Measurements from ENCODE around the gene WRAP53. TPM values are rescaled to one million over a fixed set of nuclear protein-coding genes. Genes with fewer than 3 reads are reported as not detected.

WRAP53 gene
- total and polyA plus RNA-seq, 4 donors: 4.9 to 17.9 (median 15.5) TPM

DNA sequence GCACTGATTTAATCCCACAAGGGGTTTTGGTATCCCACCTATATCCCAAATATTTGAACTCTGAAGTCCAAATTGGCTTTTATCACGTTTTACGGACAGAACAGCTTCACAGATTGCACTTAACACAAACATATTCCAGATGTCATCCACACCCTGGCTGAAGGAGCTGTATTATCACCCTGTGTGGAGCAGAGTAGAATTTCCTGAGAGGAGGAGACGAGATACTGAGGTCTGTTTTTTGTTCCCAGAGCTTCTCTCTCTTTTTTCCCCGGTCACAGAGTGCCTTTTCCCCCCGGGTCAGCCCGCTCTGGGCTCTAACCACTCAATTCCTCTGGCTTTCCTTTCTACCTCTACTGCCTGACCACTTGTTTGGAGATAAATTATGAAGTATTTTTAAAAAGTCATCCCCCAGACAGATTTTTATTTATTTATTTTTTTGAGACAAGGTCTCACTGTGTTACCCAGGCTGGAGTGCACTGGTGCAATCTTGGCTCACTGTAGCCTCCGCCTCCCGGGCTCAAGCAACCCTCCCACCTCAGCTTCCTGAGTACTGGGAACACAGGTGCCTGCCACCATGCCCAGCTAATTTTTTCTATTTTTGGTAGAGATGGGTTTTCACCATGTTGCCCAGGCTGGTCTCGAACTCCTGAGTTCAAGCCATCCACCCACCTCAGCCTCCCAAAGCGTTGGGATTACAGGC is 59.9 kb downstream of the WRAP53 start:
- Histone ChIP-seq H3K4me1 (ENCODE audit: control insufficient read depth, insufficient read depth, low read length) (no peaks in the 10 kb centered on the region), H3K27ac (ENCODE audit: low read depth, low read length) (no peak overlapping the region), H3K4me3 (ENCODE audit: low read depth, low read length) (no peak overlapping the region), H3K9me3 (ENCODE audit: control insufficient read depth, insufficient read depth, low read length) (no peaks in the 10 kb centered on the region), H3K36me3 (ENCODE audit: control insufficient read depth, insufficient read depth, low read length) (no peaks in the 10 kb centered on the region), H3K27me3 (ENCODE audit: control insufficient read depth, insufficient read depth, low read length) (no peaks in the 10 kb centered on the region)
- peak in 1 of 6 donors; percentile 17 for DNase-seq (ENCODE audit: low read depth in 4 of 6, low spot score in 6 of 6)
- WGBS (ENCODE audit: insufficient coverage): no CpG with 5 or more reads among the region's 10 CpGs

DNA sequence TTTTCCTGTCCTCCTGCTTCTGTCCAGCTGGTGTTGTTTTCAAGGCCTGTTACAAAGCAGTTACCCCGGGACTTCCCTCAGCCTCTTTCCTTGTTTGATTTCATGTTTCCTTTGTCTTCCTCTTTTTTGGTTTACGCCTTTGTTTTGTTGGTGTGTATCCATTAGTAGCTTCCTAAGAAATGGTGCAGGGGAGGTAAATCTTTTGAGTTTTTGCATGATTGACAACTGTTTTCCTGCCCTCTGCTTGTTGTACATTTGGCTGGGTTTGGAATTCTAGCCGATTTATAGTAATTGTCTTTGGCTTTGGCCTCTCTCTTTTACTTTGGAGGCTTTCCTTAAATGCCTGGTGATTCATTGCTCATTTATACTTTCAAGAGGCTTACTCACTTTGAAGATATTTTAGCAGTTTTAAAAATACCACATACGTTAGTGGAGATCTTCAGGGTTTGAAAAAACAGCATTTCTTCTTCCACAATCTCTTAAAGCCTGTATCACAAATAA is 62.1 kb downstream of the WRAP53 start:
- no peak for DNase-seq (ENCODE audit: low read depth in 4 of 6, low spot score in 6 of 6)
- whole genome bisulfite sequencing (ENCODE audit: insufficient coverage): 83% methylated on average over 1 of the region's 4 CpGs
- no peaks in the 10 kb centered on the region for H3K9me3 ChIP-seq (ENCODE audit: control insufficient read depth, insufficient read depth, low read length)
- no peaks in the 10 kb centered on the region for H3K36me3 ChIP-seq (ENCODE audit: control insufficient read depth, insufficient read depth, low read length)
- no peak overlapping the region for H3K27ac ChIP-seq (ENCODE audit: low read depth, low read length)
- H3K4me1 ChIP-seq (ENCODE audit: control insufficient read depth, insufficient read depth, low read length): no peaks in the 10 kb centered on the region
- no peak overlapping the region for H3K4me3 ChIP-seq (ENCODE audit: low read depth, low read length)
- no peaks in the 10 kb centered on the region for H3K27me3 ChIP-seq (ENCODE audit: control insufficient read depth, insufficient read depth, low read length)

Other genes starting within 250 kb of the WRAP53 start
- 10 to 100 TPM; 11.2 to 25.7 TPM for gene FGF11, start 249.0 kb upstream of the WRAP53 start, total RNA-seq
- gene FGF11, start 249.0 kb upstream of the WRAP53 start, polyA plus RNA-seq (ENCODE audit: insufficient read length in 2 of 2): 10 to 100 TPM; 32.8 to 42.2 TPM
- gene CHRNB1, start 243.4 kb upstream of the WRAP53 start, total RNA-seq: 10 to 100 TPM; 19.1 to 25.9 TPM
- gene CHRNB1, start 243.4 kb upstream of the WRAP53 start, polyA plus RNA-seq (ENCODE audit: insufficient read length in 2 of 2): 10 to 100 TPM; 20.9 TPM
- 10 to 100 TPM; 19.8 to 32.6 TPM for gene ZBTB4, start 208.8 kb upstream of the WRAP53 start, total RNA-seq
- 10 to 100 TPM; 59.6 to 60.6 TPM for gene ZBTB4, start 208.8 kb upstream of the WRAP53 start, polyA plus RNA-seq (ENCODE audit: insufficient read length in 2 of 2)
- gene SLC35G6, start 207.0 kb upstream of the WRAP53 start, total RNA-seq: not detected
- gene SLC35G6, start 207.0 kb upstream of the WRAP53 start, polyA plus RNA-seq (ENCODE audit: insufficient read length in 2 of 2): 1 to 10 TPM in 1 of 2 donors, under 1 TPM in 1; 0.40 to 1.4 TPM
- 10 to 100 TPM; 50.3 to 61.9 TPM for gene POLR2A, start 204.1 kb upstream of the WRAP53 start, total RNA-seq
- 10 to 100 TPM; 90.9 to 92.7 TPM for gene POLR2A, start 204.1 kb upstream of the WRAP53 start, polyA plus RNA-seq (ENCODE audit: insufficient read length in 2 of 2)
- 10 to 100 TPM in 1 of 2 donors, 1 to 10 TPM in 1; 5.6 to 15.5 TPM for gene TNFSF12, start 139.4 kb upstream of the WRAP53 start, total RNA-seq
- 10 to 100 TPM; 23.5 to 31.4 TPM for gene TNFSF12, start 139.4 kb upstream of the WRAP53 start, polyA plus RNA-seq (ENCODE audit: insufficient read length in 2 of 2)
- gene TNFSF13, start 129.7 kb upstream of the WRAP53 start, total RNA-seq: 1 to 10 TPM; 1.8 to 4.9 TPM
- gene TNFSF13, start 129.7 kb upstream of the WRAP53 start, polyA plus RNA-seq (ENCODE audit: insufficient read length in 2 of 2): 1 to 10 TPM; 4.2 to 4.5 TPM
- gene SENP3, start 126.6 kb upstream of the WRAP53 start, total RNA-seq: 10 to 100 TPM; 50.1 to 71.5 TPM
- 10 to 100 TPM; 64.2 TPM for gene SENP3, start 126.6 kb upstream of the WRAP53 start, polyA plus RNA-seq (ENCODE audit: insufficient read length in 2 of 2)
- gene CD68, start 108.8 kb upstream of the WRAP53 start, total RNA-seq: 10 to 100 TPM; 13.3 to 44.6 TPM
- gene CD68, start 108.8 kb upstream of the WRAP53 start, polyA plus RNA-seq (ENCODE audit: insufficient read length in 2 of 2): 10 to 100 TPM; 48.9 to 52.1 TPM
- 10 to 100 TPM; 41.2 to 77.3 TPM for gene MPDU1, start 104.6 kb upstream of the WRAP53 start, total RNA-seq
- gene MPDU1, start 104.6 kb upstream of the WRAP53 start, polyA plus RNA-seq (ENCODE audit: insufficient read length in 2 of 2): 10 to 100 TPM; 92.6 to 96.7 TPM
- 1 to 10 TPM; 1.2 to 6.8 TPM for gene SOX15, start 98.4 kb upstream of the WRAP53 start, total RNA-seq
- 10 to 100 TPM; 15.2 to 17.2 TPM for gene SOX15, start 98.4 kb upstream of the WRAP53 start, polyA plus RNA-seq (ENCODE audit: insufficient read length in 2 of 2)
- gene FXR2, start 73.6 kb upstream of the WRAP53 start, total RNA-seq: 10 to 100 TPM; 35.4 to 59.3 TPM
- gene FXR2, start 73.6 kb upstream of the WRAP53 start, polyA plus RNA-seq (ENCODE audit: insufficient read length in 2 of 2): 10 to 100 TPM; 54.1 to 66.8 TPM
- 100 to 1,000 TPM in 1 of 2 donors, 10 to 100 TPM in 1; 33.5 to 124 TPM for gene SAT2, start 60.7 kb upstream of the WRAP53 start, total RNA-seq
- 100 to 1,000 TPM in 1 of 2 donors, 10 to 100 TPM in 1; 97.8 to 108 TPM for gene SAT2, start 60.7 kb upstream of the WRAP53 start, polyA plus RNA-seq (ENCODE audit: insufficient read length in 2 of 2)
- 1 to 10 TPM in 1 of 2 donors, under 1 TPM in 1; 0.20 to 1.5 TPM for gene SHBG, start 58.3 kb upstream of the WRAP53 start, total RNA-seq
- 1 to 10 TPM; 1.0 to 2.7 TPM for gene SHBG, start 58.3 kb upstream of the WRAP53 start, polyA plus RNA-seq (ENCODE audit: insufficient read length in 2 of 2)
- gene ATP1B2, start 37.6 kb upstream of the WRAP53 start, total RNA-seq: 10 to 100 TPM; 29.1 to 46.7 TPM
- 100 to 1,000 TPM; 301 to 332 TPM for gene ATP1B2, start 37.6 kb upstream of the WRAP53 start, polyA plus RNA-seq (ENCODE audit: insufficient read length in 2 of 2)
- gene TP53, start 987 bp upstream of the WRAP53 start, total RNA-seq: 10 to 100 TPM; 12.1 to 17.2 TPM
- 10 to 100 TPM; 32.3 to 36.8 TPM for gene TP53, start 987 bp upstream of the WRAP53 start, polyA plus RNA-seq (ENCODE audit: insufficient read length in 2 of 2)
- gene EFNB3, start 16.7 kb downstream of the WRAP53 start, total RNA-seq: 10 to 100 TPM; 18.7 to 39.9 TPM
- 100 to 1,000 TPM; 205 to 243 TPM for gene EFNB3, start 16.7 kb downstream of the WRAP53 start, polyA plus RNA-seq (ENCODE audit: insufficient read length in 2 of 2)
- 1 to 10 TPM; 1.3 to 2.8 TPM for gene DNAH2, start 29.3 kb downstream of the WRAP53 start, total RNA-seq
- 1 to 10 TPM; 3.1 to 3.2 TPM for gene DNAH2, start 29.3 kb downstream of the WRAP53 start, polyA plus RNA-seq (ENCODE audit: insufficient read length in 2 of 2)
- 10 to 100 TPM in 1 of 2 donors, 1 to 10 TPM in 1; 9.6 to 11.2 TPM for gene KDM6B, start 145.7 kb downstream of the WRAP53 start, total RNA-seq
- 10 to 100 TPM; 29.8 to 34.0 TPM for gene KDM6B, start 145.7 kb downstream of the WRAP53 start, polyA plus RNA-seq (ENCODE audit: insufficient read length in 2 of 2)
- gene TMEM88, start 166.6 kb downstream of the WRAP53 start, total RNA-seq: 10 to 100 TPM in 1 of 2 donors, 1 to 10 TPM in 1; 2.7 to 27.6 TPM
- gene TMEM88, start 166.6 kb downstream of the WRAP53 start, polyA plus RNA-seq (ENCODE audit: insufficient read length in 2 of 2): 10 to 100 TPM; 12.1 to 15.0 TPM
- 100 to 1,000 TPM in 1 of 2 donors, 10 to 100 TPM in 1; 46.4 to 167 TPM for gene NAA38, start 169.1 kb downstream of the WRAP53 start, total RNA-seq
- gene NAA38, start 169.1 kb downstream of the WRAP53 start, polyA plus RNA-seq (ENCODE audit: insufficient read length in 2 of 2): 100 to 1,000 TPM; 103 to 105 TPM
- gene CYB5D1, start 169.5 kb downstream of the WRAP53 start, total RNA-seq: 10 to 100 TPM in 1 of 2 donors, 1 to 10 TPM in 1; 8.2 to 21.9 TPM
- gene CYB5D1, start 169.5 kb downstream of the WRAP53 start, polyA plus RNA-seq (ENCODE audit: insufficient read length in 2 of 2): 10 to 100 TPM; 20.1 to 21.0 TPM
- gene CHD3, start 200.3 kb downstream of the WRAP53 start, total RNA-seq: 100 to 1,000 TPM in 1 of 2 donors, 10 to 100 TPM in 1; 87.0 to 100 TPM
- gene CHD3, start 200.3 kb downstream of the WRAP53 start, polyA plus RNA-seq (ENCODE audit: insufficient read length in 2 of 2): 100 to 1,000 TPM; 154 to 188 TPM
- gene RNF227, start 227.8 kb downstream of the WRAP53 start, total RNA-seq: 1 to 10 TPM; 3.8 to 4.7 TPM
- gene RNF227, start 227.8 kb downstream of the WRAP53 start, polyA plus RNA-seq (ENCODE audit: insufficient read length in 2 of 2): 1 to 10 TPM; 6.0 to 6.7 TPM
- gene KCNAB3, start 241.4 kb downstream of the WRAP53 start, total RNA-seq: 1 to 10 TPM; 3.2 to 4.8 TPM
- gene KCNAB3, start 241.4 kb downstream of the WRAP53 start, polyA plus RNA-seq (ENCODE audit: insufficient read length in 2 of 2): 10 to 100 TPM; 25.9 to 33.6 TPM
- 10 to 100 TPM; 21.5 to 31.5 TPM for gene TRAPPC1, start 243.5 kb downstream of the WRAP53 start, total RNA-seq
- 100 to 1,000 TPM; 170 to 177 TPM for gene TRAPPC1, start 243.5 kb downstream of the WRAP53 start, polyA plus RNA-seq (ENCODE audit: insufficient read length in 2 of 2)
- gene CNTROB, start 243.7 kb downstream of the WRAP53 start, total RNA-seq: 10 to 100 TPM; 14.4 to 25.9 TPM
- 10 to 100 TPM; 45.1 to 59.5 TPM for gene CNTROB, start 243.7 kb downstream of the WRAP53 start, polyA plus RNA-seq (ENCODE audit: insufficient read length in 2 of 2)

Measured in spinal cord (tissue), 10 donors.